Endometrium (tissue), 2 donors: ENCODE results near the gene P4HA2.

Experiments
- FAIRE-seq: peaks from 2 replicates; lab custom pipeline; 2012; peaks lifted over from hg19 to GRCh38; lab: Jason Lieb, UNC
- donor health status: control.
- donor health status: control.

Gene P4HA2

GRCh38 chr5:132264546-132265335 lies 37.1 kb upstream of the P4HA2 start:
- FAIRE-seq = no peak

- FAIRE-seq = no peak
Observed at GRCh38 chr5:132263548-132264261, 36.1 kb upstream of the P4HA2 start.

GRCh38 chr5:132262882-132263547 lies 35.4 kb upstream of the P4HA2 start:
- FAIRE-seq = no peak

GRCh38 chr5:132261881-132262845 lies 34.5 kb upstream of the P4HA2 start:
- no peak for FAIRE-seq

GRCh38 chr5:132260714-132261551 lies 33.3 kb upstream of the P4HA2 start:
- FAIRE-seq = no peak

GRCh38 chr5:132260051-132260450 lies 32.4 kb upstream of the P4HA2 start:
- no peak for FAIRE-seq

GRCh38 chr5:132259069-132259851 lies 31.6 kb upstream of the P4HA2 start:
- FAIRE-seq = no peak

GRCh38 chr5:132258102-132259068 lies 30.7 kb upstream of the P4HA2 start:
- no peak for FAIRE-seq

GRCh38 chr5:132257131-132258101 lies 29.8 kb upstream of the P4HA2 start, which contains the start of gene PDLIM4:
PDLIM4 (plus strand) TSS chr5:132257696; CDS start chr5:132257735, 39 bp downstream.
- FAIRE-seq = no peak

- no peak for FAIRE-seq
Observed at GRCh38 chr5:132256783-132257130, 29.1 kb upstream of the P4HA2 start.

GRCh38 chr5:132256086-132256782 lies 28.6 kb upstream of the P4HA2 start:
- FAIRE-seq = no peak

GRCh38 chr5:132254321-132254977 lies 26.8 kb upstream of the P4HA2 start:
- no peak for FAIRE-seq

GRCh38 chr5:132253452-132254320 lies 26.0 kb upstream of the P4HA2 start:
- FAIRE-seq = no peak

GRCh38 chr5:132253008-132253441 lies 25.4 kb upstream of the P4HA2 start:
- no peak for FAIRE-seq

GRCh38 chr5:132251220-132251725 lies 23.6 kb upstream of the P4HA2 start:
- FAIRE-seq = no peak
